Right forelimb (tissue), 1 donor: ENCODE data around the gene EBF3.

Experiments used
- DNase-seq: peaks from one replicate; pipeline ENCODE4 v3.0.0-alpha.2; 2018

EBF3 gene

DNA sequence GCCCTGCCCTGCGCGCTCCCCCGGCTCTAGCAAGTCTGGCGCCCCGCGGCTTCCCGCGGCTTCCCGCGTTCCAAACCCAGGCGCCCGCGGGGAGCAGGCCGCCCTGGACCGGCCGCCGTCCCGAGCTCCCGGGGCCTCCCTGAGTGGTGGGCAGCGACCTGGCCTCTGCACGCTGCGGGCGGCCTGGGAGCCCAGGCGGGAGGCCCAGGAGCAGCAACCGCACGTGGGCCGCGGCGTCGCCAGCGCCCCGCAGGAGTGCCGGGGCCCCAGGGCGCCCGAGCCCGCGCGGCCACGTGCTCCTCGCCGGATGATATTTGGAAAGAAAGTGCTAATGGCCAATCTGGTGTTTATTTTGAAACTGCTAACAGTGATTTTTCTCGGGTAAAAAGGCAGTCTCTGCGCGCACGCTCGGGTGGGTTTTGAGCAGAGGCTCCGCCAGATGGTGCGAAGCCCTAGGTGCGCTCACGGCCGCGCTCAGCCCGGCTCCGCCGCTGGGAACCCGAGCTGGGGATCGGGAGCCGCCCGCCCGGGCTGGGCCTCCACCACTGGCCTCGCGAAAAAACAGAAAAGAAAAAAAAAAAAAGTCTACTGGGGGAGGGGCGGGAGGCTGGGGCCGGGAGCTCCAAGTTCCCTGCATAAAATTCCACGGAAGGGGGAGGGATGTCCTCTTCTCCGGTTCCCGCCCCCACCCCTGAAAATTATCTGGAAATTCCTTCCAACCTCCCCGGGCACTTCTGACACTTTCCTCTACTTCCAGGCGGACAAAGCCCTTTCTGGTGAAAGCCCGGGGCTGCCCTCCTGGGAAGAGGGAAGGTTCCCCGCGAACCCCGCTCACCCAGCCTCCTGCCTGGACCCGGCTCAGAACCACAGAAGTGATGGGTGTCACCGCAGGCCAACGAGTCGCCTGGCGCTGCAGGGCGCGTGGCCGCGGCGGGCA is 4.3 kb downstream of the EBF3 start:
- DNase-seq = peak; percentile 61

DNA sequence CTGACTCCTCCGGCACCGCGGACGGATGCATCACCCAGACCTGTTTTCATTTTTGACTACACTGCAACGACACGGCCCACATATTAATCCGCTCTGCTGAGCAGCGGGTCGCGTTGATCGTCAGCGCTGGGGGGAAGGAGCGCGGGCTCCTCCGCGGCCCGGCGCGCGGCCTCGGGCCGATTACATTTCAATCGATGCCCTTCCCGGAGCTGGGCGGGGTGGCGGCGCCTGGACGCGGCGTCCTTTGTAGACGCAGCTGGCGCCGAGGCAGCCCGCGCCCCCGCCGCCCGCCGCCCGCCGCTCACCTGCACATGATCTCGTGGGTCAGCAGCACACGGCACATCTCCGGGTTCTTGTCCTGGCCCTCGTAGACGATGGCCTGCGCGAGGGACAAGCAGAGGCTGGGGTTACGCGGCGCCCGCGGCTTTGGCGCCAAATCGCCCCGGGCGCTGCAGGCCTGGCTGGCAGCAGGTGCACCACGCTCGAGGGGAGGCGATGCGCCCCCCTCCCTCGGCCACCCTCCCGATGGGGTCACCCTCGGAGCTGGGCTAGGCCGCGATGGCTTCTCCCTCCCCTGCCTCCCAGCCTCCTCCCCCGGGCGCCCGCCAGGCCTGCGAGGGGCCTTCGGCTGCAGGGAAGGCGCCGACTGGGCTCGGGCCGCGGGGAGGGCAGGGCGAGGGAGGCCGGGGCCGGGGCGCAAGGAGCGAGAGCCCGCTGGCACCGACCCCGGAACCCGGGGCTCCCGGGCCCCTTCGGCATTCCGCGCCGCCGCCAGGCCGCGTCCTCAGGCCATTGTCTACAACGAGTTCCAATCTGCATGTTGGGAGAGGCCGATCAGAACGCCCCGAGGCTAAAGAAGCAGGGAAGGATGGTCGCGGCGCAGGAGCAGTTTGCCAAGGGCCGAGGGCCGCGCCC is 5.2 kb downstream of the EBF3 start:
- DNase-seq = peak; percentile 74

DNA sequence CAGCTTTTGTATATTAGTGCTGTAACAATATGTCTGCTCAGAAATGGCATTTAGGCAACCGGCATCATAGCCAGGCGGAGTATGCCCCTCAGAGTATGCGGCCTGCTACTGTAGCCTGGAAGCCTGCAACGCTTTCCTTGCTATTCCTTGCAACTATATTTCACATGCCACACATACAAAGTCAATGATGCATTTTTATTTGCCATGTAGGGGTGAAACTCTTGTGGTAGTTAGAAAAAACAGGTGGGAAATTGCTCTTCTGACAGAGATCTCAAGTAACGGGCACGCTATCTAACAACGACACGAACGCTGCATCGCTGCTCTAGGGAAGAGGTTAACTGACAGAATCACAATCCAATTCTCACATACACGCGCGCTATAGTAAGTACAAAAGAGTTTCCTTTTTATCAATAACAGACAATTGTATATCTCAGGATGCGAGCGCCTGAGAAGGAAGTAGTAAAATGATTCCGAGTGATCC is 5.9 kb downstream of the EBF3 start:
- DNase-seq = peak; percentile 72

DNA sequence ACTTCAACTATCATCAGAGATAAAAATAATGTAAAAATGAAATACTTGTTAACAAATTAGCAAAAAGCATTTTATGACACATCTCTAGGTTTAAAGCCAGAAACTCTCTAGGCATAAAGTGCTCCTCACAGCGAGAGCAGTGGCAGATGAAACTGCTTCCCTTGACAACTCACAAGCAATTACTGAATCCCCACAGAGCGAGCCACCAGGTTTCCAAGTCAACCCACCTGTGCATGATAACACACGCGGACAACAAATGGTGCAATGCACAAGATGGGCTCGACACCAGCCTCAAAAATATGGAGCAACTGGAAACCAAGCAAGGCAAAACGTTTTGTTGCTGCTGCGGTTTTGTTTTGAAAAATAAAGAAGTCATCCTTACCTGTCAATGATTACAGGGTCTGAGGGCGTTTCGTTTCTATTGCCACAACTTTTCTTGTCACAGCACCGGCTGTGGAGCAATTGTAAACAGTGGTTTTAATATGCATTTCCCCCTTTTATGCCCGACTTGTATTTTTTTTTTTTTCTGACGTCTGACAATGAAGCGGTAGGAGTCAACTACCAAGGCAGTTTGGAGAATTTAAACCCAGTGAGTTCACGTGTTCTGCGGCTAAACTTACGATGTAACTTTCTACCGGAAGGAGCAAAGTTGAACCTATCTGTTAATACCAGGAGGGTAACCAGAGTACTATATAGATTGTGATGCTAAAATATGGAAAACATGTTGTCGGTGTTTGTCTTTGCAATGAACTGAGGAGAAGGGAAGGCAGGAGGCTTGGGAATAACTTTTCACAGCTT is 7.0 kb downstream of the EBF3 start:
- peak; percentile 62 for DNase-seq

DNA sequence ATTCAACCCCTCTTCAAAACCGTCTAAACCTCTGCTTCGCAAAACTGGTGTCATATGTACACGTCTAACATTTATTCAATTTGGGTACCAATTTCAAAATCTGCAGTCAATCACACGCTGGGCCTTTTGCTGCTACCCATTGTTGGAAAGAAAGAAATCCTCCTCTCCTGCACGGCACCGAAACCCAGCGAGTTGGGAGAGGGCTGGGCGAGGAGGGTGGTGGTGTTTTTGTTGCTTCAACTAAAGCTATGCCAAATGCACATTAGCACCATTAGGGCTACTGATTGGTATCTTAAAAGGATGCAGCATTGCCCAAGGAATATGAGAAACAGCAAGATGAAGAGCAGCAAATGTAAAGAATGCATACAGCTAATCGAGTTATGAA is 7.8 kb downstream of the EBF3 start:
- peak; percentile 60 for DNase-seq

DNA sequence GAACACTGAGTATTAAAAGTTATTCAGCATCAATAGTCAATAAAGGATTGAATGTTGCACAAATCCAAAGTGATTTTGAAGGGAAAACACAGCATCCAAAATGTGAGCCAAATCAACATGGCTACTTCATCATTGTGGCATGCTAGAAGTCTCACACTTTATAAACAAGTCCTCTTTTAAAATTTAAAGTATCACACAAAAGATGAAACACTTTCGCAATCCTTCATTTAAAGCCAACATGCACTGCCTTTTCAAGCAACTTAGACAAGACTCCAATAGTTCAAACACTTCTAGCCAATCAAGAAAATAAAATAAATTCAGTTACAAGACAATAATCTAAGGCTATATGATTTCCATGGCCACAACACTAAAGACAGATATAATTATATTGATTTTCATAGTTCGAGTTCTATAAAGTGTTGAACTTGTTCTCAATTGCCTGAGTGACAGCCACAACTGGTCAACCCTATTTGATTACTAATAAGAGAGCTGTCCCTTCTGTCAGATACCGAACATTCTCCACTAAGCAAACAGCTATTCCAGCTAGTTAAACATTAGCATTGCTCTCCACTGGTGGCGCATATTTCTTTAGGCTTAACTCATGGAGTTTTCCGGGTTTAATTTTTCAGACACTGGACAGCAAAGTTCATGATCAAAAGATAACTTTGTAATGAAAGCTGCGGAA is 8.3 kb downstream of the EBF3 start:
- DNase-seq = no peak

DNA sequence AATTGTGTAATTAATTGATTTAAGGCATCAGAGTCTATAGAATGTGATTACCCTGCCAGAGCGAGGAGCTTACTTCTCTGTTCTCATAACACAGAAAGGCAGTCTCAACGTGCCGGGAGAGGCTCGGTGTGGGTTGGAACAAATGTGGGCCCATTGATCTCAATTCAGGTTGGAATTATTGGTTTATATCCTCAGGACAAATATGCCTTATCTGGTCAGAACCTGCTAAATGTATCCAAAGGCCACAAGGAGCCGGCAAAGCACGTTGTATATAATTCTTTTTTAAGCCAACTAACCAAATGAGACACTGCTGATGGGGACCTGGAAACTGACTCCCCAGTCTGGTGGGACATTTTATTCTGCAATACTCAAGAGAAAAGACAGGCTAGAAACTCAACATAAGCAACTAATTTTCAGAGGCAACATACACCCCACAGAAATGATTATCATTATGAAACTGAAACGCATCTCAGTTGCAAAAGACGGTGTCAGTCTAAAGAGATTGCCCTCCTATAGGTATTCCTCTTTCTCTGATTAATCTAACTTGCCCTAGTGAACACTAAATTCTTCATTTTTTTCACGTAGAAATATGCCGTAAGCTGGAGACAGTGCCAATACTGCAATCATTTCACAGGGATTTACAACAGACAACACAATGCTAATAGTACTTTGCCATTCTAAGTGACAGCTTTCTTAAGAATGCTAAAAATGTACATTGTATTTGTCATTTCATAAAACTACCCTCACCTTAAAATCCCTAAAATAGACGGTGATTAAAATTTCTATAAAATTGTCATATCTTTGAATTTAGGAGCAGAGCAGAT is 9.4 kb downstream of the EBF3 start:
- peak; percentile 56 for DNase-seq

DNA sequence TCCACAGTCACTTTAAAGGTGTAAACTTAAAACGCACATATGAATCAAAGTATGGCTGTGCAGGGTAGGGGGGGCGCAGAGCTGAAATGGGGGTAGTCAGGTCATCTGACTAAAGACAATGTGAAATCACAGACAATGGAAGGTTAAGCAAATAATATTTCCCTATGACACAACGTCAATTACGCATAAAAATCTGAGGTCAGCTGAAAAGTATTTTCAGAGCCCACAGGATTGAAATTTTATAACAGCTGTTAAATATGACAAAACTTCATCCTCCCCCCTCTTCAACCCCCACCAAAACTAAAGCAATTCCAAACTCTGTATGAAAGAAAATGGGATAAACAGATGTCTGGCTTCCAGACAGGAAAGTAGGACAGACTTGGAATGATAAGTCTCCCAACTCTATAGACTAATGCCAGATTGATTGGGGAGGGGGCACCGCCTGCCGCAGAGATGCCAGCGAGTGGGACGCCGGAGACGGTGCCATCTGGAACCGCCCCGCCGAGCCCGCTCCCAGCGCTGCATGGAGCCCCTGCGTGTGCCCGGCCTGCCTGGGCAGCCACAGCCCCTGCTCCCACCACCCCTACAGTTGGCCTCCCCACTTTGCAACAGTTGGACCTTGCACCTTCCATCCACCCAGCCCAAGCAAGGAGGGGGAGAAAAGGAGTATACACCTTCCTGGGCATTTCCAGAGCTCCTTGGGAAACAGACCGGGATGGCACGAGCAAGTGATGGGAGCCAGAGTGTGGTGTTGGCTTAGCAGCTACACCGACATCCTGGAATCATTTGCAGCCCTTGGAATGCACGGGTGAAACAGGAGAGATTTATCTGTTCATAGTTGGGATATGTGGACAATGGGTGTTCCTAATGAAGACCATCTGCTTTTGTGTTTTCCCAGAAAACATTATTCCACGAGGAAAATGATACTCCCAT is 10.7 kb downstream of the EBF3 start:
- peak; percentile 82 for DNase-seq

DNA sequence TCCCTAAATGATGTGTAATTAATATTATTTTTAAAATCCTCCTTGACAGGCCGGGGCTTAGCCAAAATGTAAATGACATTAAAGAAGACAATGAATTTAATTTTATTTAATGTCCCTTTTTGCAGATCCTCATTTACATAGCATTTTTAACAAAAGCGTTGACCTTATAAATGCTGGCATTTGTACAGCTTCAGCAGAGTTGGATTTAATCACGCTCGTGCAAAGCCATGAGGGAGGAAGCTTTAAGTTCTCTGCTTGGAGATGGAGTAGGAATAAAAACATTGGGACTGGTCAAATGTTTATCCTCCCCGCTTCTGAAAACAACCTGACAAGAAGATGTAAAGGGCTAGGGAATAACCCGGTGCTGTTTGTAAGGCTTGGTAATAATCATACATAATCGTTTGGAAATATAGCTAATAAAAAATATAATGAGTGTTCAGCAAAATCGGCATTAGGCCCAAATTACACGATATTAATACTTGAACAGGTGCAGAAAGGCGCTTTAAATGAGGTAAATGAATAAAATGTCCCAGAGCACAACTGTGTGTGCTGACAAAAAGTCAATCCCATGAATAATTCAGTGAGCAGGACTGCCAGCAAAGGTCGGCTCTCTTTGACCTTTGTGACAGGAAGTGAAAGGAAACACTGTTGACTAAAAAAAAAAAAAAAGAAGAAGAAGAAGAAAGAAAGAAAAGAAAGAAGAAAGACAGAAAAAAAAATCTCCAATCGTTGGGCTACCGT is 11.5 kb downstream of the EBF3 start:
- no peak for DNase-seq

DNA sequence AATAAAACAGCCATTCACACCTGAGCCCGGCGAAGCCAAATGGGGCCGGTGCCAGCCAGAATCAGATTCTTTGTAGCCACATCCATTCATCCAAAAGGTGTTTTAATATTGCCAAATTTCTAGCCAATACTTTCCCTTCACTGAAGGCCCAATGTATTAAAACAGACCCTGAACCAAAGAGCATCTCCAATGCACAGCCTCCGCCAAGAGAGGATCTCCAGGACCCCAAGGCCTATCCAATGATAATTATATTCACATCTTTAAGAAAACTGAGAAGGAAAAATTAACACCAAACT is 12.2 kb downstream of the EBF3 start:
- DNase-seq = no peak

DNA sequence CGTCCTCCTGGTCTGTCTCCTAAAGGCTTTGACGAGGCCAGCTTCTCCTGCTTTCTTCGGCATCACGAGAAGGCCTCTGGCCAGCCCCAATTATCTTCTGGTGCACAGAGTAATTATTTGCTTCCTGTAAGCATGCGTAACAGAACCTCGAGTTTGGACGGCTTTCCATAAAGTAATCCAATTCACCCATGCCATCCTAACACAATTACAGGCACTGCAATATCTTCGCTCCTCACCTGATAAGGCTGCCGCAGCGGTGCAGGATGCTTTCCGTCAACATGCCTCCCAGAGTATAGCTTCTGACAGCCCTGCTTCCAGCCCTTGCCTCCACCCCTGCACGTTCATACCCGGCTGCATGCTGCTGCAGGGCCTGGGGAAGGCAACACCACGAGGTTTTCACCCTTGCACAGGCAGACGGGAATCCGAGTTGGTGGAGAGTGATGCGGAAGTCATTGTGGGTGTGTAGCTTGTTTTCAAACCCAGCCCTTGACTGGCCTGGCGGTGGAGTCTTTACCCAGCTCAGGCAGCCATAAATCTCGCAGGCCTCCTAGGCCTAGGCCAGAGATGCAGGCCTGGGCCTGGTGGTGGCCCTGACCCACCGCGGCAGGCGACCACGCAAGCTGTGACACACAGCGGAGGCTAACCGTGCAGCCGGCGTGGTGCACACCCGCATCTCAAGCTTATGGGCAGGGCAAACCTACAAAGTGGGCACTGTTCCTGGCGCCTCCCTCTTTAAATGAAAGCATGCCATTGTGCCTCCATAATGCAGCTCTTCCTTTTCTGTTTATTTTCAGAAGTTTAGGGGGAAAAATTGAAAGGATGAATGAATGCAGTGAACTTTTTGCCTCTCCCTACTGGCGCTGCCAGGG is 12.7 kb downstream of the EBF3 start:
- peak; percentile 56 for DNase-seq

DNA sequence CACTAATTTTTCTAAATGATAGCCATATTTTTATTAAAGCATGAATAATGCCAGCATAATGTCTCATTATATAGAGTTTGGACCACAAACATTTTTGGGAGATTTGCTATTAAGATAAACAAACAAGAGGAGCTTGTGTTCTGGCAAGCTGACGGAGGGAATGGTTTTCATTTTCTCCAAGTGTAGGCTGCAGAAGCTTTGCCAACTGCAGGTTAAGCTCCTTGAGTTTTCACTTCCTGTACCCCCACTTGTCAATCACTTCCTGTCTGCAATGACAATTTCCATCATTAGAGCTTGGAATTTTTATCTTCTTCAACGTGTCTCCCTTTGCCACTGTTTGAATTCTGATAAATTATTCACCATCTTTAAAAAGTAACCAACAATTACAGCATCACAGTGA is 13.4 kb downstream of the EBF3 start:
- no peak for DNase-seq

DNA sequence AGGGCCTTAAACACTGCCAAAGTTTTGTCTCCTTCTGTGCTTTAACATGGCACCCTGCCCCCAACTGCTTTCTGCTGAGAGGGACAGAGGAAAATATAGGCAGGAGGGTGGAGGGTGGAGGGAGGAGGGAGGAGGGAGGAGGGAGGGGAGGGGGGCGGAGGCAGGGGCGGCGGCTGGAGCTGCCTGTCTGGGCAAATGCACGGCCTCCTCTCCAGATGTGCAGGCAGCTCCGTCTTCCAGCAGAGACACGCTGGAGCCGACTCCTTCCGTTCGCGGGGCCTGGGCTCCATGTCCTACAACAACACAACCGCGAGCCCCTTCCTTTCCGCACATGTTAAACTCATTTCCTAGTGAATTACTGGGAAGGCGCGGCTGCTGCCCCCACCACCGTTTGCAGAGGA is 14.2 kb downstream of the EBF3 start:
- peak; percentile 90 for DNase-seq

DNA sequence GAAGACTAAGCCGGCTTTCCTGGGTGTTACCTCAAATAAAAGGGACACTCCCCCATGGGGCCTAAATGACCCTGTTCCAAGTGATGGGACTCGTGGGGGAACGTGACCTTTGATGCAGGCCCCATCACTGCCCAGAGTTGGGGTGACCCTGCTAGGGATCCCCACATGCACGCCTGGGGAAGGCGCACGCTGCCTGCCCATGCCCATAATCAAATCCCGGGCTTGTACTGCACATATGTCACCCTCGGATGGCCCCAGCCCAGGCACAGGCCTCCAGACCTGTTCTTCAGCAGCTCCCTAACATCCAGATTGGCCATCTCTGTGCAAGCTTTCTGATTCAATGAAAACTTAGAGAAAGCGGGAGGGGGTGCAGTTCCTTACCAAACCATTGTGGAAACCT is 14.7 kb downstream of the EBF3 start:
- no peak for DNase-seq

DNA sequence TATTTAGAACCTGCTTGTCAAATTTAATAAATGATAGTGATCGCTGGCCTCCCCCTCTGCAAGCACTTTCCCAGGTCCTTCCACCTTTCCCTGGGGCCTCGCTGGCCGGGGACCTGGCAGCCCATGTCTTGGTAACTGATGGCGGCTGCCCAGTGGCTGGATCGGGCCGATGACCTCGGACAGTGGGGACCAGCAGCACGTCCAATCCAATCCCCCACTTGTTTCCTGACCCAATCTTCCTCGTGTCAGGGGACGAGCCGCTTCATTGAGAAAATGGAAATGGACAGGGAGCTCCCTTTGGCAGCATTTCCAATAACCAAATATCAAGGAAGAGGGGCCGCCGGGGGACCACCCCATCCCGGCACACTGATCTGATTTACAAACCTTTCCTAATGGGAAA is 17.2 kb downstream of the EBF3 start:
- DNase-seq = no peak

DNA sequence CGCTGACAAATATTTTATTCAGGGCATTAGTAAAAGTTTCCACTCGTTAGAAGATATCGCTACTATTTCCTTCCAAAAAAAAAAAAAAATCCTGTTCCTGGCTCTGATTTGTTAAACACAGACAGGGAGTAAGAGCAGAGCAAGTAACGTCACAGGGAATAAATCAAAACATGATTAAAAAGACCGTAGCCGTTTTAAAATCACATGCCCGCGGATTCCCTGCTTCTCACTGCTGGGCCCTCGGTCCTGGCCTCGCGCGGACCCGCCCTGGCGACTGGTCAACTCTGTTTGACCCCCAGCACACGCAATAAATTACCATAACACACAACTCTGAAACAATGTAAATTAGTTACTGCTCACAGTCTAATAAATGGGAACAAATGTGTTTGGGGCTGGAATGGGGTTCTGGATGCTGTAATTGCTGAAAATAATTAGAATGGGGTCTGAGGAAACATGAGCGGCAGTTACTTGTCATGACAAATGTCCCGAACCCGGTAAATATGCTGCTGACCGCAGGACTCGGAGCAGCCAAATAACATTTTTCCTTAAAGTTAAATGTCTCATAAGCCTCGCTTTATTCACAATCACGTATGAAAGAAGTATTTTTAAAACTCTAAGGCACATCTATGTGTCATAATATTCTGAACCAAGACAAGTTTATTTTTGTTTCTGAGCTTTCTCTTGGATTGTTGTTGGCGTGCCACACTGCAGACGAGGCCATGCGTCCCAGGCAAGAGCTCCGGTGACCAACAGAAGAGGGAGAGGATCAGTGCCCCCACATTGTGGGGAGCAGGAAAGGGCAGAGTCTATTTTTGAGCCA is 17.9 kb downstream of the EBF3 start:
- no peak for DNase-seq

DNA sequence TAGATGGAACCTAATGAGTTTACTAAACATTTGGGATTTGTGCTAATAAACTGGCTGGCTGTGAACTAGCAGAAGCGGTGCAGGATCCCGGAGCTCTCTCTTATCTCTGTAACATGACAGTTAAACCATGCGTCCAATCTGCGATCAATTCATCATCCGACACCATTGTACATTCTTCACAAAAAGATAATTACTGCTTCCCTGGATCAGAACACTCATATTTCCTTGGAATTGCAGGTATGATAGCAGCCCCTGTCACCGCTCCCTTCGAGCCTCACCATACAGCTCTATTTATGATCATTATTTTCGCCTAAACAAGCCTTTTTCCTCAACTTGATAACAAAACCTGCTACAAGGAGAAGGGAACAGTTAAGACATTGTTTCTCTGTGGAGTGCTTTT is 18.5 kb downstream of the EBF3 start:
- DNase-seq = no peak

DNA sequence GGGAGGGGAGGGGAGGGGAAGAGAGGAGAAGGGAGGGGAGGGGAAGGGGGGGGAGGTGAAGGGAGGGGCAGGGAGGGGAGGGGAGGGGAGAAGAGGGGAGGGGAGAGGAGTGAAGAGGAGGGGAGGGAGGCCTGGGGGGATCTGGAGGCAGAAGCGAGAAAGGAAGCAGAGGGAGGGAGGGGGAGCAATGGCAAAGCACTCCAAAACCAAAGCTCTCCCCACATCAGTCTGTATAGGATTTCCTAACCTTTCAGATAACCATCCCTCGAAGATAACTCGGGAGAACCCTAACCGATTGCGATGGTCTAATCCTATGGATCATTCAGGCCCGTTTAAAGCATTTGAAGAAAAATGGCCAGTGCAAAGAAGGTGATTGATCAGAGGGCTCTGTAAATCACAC is 19.0 kb downstream of the EBF3 start:
- no peak for DNase-seq
